ENCODE results near the gene SYT15. TPM values are rescaled to one million over a fixed set of nuclear protein-coding genes. Genes with fewer than 3 reads are reported as not detected.

Gene SYT15
- polyA plus RNA-seq, 1 donor: 5.2 TPM

Other genes starting within 250 kb of the SYT15 start
- not detected for gene ANXA8L1, start 203.4 kb upstream of the SYT15 start, polyA plus RNA-seq (ENCODE audit: insufficient read length)
- gene NPY4R, start 113.2 kb upstream of the SYT15 start, polyA plus RNA-seq (ENCODE audit: insufficient read length): not detected
- gene GPRIN2, start 22.5 kb upstream of the SYT15 start, polyA plus RNA-seq (ENCODE audit: insufficient read length): 0.24 TPM

Data from forelimb muscle (tissue), 1 donor.